H1 (cell line): ENCODE measurements around the gene HLA-DPB1. TPM values are rescaled to one million over a fixed set of nuclear protein-coding genes. Genes with fewer than 3 reads are reported as not detected.

Experiments
- CTCF ChIA-PET: fragments of 300-600 bp; sonication (Branson Sonifier 250); formaldehyde crosslinking; loops from one replicate; lab custom pipeline; 2021; ENCODE audit not compliant: partially characterized antibody; lab: Charles Lee
- POLR2A ChIA-PET: fragments of 300-600 bp; sonication (Branson Sonifier 250); formaldehyde crosslinking; loops from one replicate; lab custom pipeline; 2021; ENCODE audit warnings: inconsistent platforms; ENCODE audit not compliant: partially characterized antibody; lab: Charles Lee
- DNase-seq, 2 experiments: peaks; one replicate each; pipeline versions ENCODE4 v3.0.0 to v3.0.0-alpha.2; 2010 to 2022; ENCODE audit warnings: low spot score in 2 of 2, low read depth in 1 of 2, mixed read lengths in 1 of 2
- FAIRE-seq: peaks from 2 replicates; lab custom pipeline; 2011; peaks lifted over from hg19 to GRCh38; lab: Jason Lieb, UNC
- H2AFZ ChIP-seq: 2 replicates; pipeline ENCODE4 v1.8.1; 2012; ENCODE audit warnings: low read length, inconsistent platforms
- H2AK5ac ChIP-seq: 2 replicates; pipeline ENCODE4 v1.6.1; 2013; ENCODE audit warnings: low read depth, low read length
- H2BK120ac ChIP-seq: replicated peaks from 2 replicates; pipeline ENCODE3; 2013; ENCODE audit warnings: low read depth, low read length, inconsistent platforms
- H2BK12ac ChIP-seq: 2 replicates; pipeline ENCODE4 v1.6.1; 2013; ENCODE audit warnings: low read depth, low read length
- H2BK15ac ChIP-seq: 2 replicates; pipeline ENCODE4 v1.6.1; 2013; ENCODE audit warnings: low read length
- H2BK20ac ChIP-seq: 2 replicates; pipeline ENCODE4 v1.6.1; 2013; ENCODE audit warnings: low read length
- H2BK5ac ChIP-seq: 2 replicates; pipeline ENCODE4 v1.6.1; 2013; ENCODE audit warnings: low read depth, low read length
- H3K14ac ChIP-seq: 2 replicates; pipeline ENCODE4 v1.6.1; 2013; ENCODE audit warnings: inconsistent platforms; ENCODE audit not compliant: insufficient read length
- H3K18ac ChIP-seq: 2 replicates; pipeline ENCODE4 v1.6.1; 2013; ENCODE audit warnings: low read length; ENCODE audit errors: extremely low read depth
- H3K23ac ChIP-seq: 2 replicates; pipeline ENCODE4 v1.6.1; 2013; ENCODE audit warnings: inconsistent platforms; ENCODE audit not compliant: insufficient read length
- H3K23me2 ChIP-seq: 2 replicates; pipeline ENCODE4 v1.6.1; 2013; ENCODE audit warnings: low read depth, low read length
- H3K27ac ChIP-seq: 2 replicates; pipeline ENCODE4 v1.6.1; 2011; ENCODE audit warnings: low read depth, low read length, inconsistent platforms
- H3K27me3 ChIP-seq, 4 experiments: replicated peaks in 1 of 4; 1 replicate in 1 of 4; 2 replicates in 3 of 4; pipeline versions ENCODE4 v1.6.1 to v1.8.1; 2011 to 2013; ENCODE audit warnings: low read length in 3 of 4, mild to moderate bottlenecking in 3 of 4, inconsistent platforms in 2 of 4, mixed read lengths in 2 of 4, moderate library complexity in 1 of 4; ENCODE audit not compliant: control insufficient read depth in 3 of 4, insufficient read depth in 3 of 4; ENCODE audit errors: extremely low read depth in 1 of 4
- H3K36me3 ChIP-seq, 4 experiments: 2 replicates each; pipeline versions ENCODE4 v1.6.1 to v1.8.1; 2011 to 2013; ENCODE audit warnings: mild to moderate bottlenecking in 4 of 4, low read length in 3 of 4, moderate library complexity in 2 of 4, control low read depth in 1 of 4, inconsistent platforms in 1 of 4; ENCODE audit not compliant: insufficient read depth in 4 of 4, control insufficient read depth in 2 of 4
- H3K4ac ChIP-seq: replicated peaks from 2 replicates; pipeline ENCODE3; 2013; ENCODE audit warnings: low read length, low read depth, mixed read lengths, inconsistent platforms; ENCODE audit not compliant: insufficient read length
- H3K4me1 ChIP-seq, 4 experiments: replicated peaks in 1 of 4; 1 replicate in 1 of 4; 2 replicates in 3 of 4; pipeline versions ENCODE4 v1.6.1 to v1.8.1; 2011 to 2013; ENCODE audit warnings: low read length in 3 of 4, inconsistent platforms in 2 of 4, mixed read lengths in 1 of 4; ENCODE audit not compliant: insufficient read depth in 4 of 4, control insufficient read depth in 3 of 4
- H3K4me2 ChIP-seq, 2 experiments: 2 replicates each; pipeline versions ENCODE4 v1.6.1 to v1.8.1; 2011 to 2013; ENCODE audit warnings: low read depth in 2 of 2, low read length in 2 of 2, control low read depth in 1 of 2, inconsistent platforms in 1 of 2, mild to moderate bottlenecking in 1 of 2; ENCODE audit not compliant: insufficient read depth in 1 of 2
- H3K4me3 ChIP-seq, 4 experiments: fragments of 200-600, 300-600 bp in 1 of 4; sonication (generic), shearing (Covaris generic), sonication (Bioruptor Twin) in 1 of 4; 2 replicates each; pipeline versions ENCODE4 v1.5.1 to v1.8.1; 2011 to 2016; ENCODE audit warnings: low read length in 4 of 4, low read depth in 3 of 4, control low read depth in 2 of 4, inconsistent platforms in 2 of 4, mild to moderate bottlenecking in 2 of 4, mixed read lengths in 1 of 4, moderate library complexity in 1 of 4; ENCODE audit not compliant: insufficient read depth in 2 of 4; ENCODE audit errors: extremely low read depth in 1 of 4
- H3K56ac ChIP-seq: replicated peaks from 2 replicates; pipeline ENCODE3; 2013; ENCODE audit warnings: low read depth, mild to moderate bottlenecking, mixed read lengths, low read length, inconsistent platforms; ENCODE audit not compliant: insufficient read length
- H3K79me1 ChIP-seq: 2 replicates; pipeline ENCODE4 v1.6.1; 2013; ENCODE audit warnings: low read depth, low read length, control low read depth
- H3K79me2 ChIP-seq, 2 experiments: 2 replicates each; pipeline versions ENCODE4 v1.6.1 to v1.8.1; 2012 to 2013; ENCODE audit warnings: low read length in 2 of 2, mild to moderate bottlenecking in 2 of 2, inconsistent platforms in 1 of 2; ENCODE audit not compliant: insufficient read depth in 2 of 2, control insufficient read depth in 1 of 2
- H3K9ac ChIP-seq, 4 experiments: replicated peaks in 1 of 4; 1 replicate in 1 of 4; 2 replicates in 3 of 4; pipeline versions ENCODE4 v1.6.1 to v1.8.1; 2011 to 2013; ENCODE audit warnings: low read depth in 3 of 4, low read length in 3 of 4, control low read depth in 2 of 4, mild to moderate bottlenecking in 2 of 4, moderate library complexity in 2 of 4, inconsistent platforms in 1 of 4; ENCODE audit errors: extremely low read depth in 1 of 4
- H3K9me3 ChIP-seq, 2 experiments: 2 replicates each; pipeline versions ENCODE4 v1.6.1 to v1.8.1; 2012 to 2013; ENCODE audit warnings: mild to moderate bottlenecking in 2 of 2, moderate library complexity in 2 of 2, control low read depth in 1 of 2, inconsistent platforms in 1 of 2, low read depth in 1 of 2, low read length in 1 of 2, mixed read lengths in 1 of 2; ENCODE audit not compliant: insufficient read depth in 2 of 2
- H4K20me1 ChIP-seq, 2 experiments: replicated peaks in 1 of 2; 2 replicates each; pipeline versions ENCODE3 to v1.8.1; 2011 to 2013; ENCODE audit warnings: inconsistent platforms in 2 of 2, low read length in 2 of 2, mild to moderate bottlenecking in 1 of 2; ENCODE audit not compliant: insufficient read depth in 2 of 2, control insufficient read depth in 1 of 2
- H4K5ac ChIP-seq: 2 replicates; pipeline ENCODE4 v1.6.1; 2013; ENCODE audit warnings: low read length, low read depth, mixed read lengths, inconsistent platforms; ENCODE audit not compliant: insufficient read length
- H4K8ac ChIP-seq: 2 replicates; pipeline ENCODE4 v1.8.0; 2013; ENCODE audit warnings: mild to moderate bottlenecking, moderate library complexity, low read length, inconsistent platforms; ENCODE audit not compliant: insufficient read depth; ENCODE audit errors: extremely low read depth
- H4K91ac ChIP-seq: replicated peaks from 2 replicates; pipeline ENCODE3; 2013; ENCODE audit warnings: low read length, mixed read lengths, inconsistent platforms; ENCODE audit not compliant: insufficient read length
- GTF2F1 ChIP-seq: IDR thresholded peaks from 2 replicates; pipeline ENCODE4 v1.6.1; 2012; ENCODE audit warnings: low read depth, low read length, improper control_type of control experiment, borderline replicate concordance
- SAP30 ChIP-seq: fragments of 300-600 bp; sonication (generic); IDR thresholded peaks from 2 replicates; pipeline ENCODE4 v1.7.1; 2012; ENCODE audit warnings: low read length, moderate library complexity, mild to moderate bottlenecking, inconsistent platforms; ENCODE audit not compliant: insufficient read depth, insufficient replicate concordance
- YY1 ChIP-seq: IDR thresholded peaks from 2 replicates; pipeline ENCODE4 v1.6.1; 2011; ENCODE audit warnings: low read depth, mild to moderate bottlenecking, low read length
- WGBS, 2 experiments: shearing (Covaris generic) in 1 of 2; methylation state at CpG; one replicate each; pipeline versions ENCODE4 v1.1.6 to v1.1.7; 2013 to 2015; ENCODE audit warnings: low lambda C conversion rate in 2 of 2, mixed read lengths in 2 of 2, inconsistent platforms in 1 of 2, low coverage in 1 of 2, missing lambda C conversion rate in 1 of 2; ENCODE audit not compliant: insufficient replicate concordance in 2 of 2, insufficient coverage in 1 of 2, insufficient read length in 1 of 2; ENCODE audit errors: extremely low coverage in 1 of 2, missing lambda C conversion rate in 1 of 2; 5-methylcytosine and 5-hydroxymethylcytosine counted together
- polyA plus RNA-seq, 7 experiments: library from polyadenylated mRNA; depleted of rRNA in 3 of 7; stranded (reverse) in 5 of 7; unstranded in 2 of 7; fragments of >200 nt in 5 of 7; fragments of 200-250 nt in 2 of 7; gene quantifications; 1 replicate in 5 of 7; 2 replicates in 1 of 7; 4 replicates in 1 of 7; pipeline versions ENCODE4 v1.2.1 to v1.2.3, GENCODE V29; 2011 to 2013; ENCODE audit warnings: missing spikeins in 2 of 7, mixed read lengths in 2 of 7
- total RNA-seq: library from RNA; stranded (reverse); fragmentation: NEBNext Ultra II Directional; extraction: Animal tissue kit (Norgen Biotek cat#: 25700); gene quantifications from 2 replicates; pipeline ENCODE4 v1.2.1, GENCODE V29; 2021
- TF ChIP-seq, protein P1 (sequence below): IDR thresholded peaks from 2 replicates; pipeline ENCODE4 v1.6.1; 2011; ENCODE audit warnings: low read depth, mild to moderate bottlenecking, low read length; ENCODE audit not compliant: insufficient read depth

HLA-DPB1 gene
- total and polyA plus RNA-seq, 2 of the 8 experiments (the other 6 are each of a cell fraction or from before 2014, with no cell fraction given) = 32.3 to 58.8 TPM

DNA sequence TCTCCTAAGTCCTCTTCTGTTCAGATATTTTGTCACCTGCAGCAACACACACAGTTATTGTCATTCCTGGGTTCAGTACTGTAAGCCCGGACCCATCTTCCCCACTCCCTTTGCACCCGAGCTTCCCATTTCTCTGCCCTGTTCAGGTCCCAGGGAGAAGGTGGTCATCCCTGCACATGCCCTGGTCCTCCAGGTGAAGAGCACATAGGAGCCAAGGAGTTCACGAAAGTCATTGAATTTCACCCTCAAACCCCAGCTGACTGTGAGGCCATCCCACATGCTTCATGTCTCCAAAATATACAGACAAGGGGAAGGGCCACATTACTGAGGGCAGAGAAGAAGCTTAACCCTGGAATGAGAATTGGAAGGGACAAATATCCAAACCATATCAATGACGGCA lies 10.5 kb upstream of the HLA-DPB1 start:
- Histone ChIP-seq H3K4me3 (no peak overlapping the region), H2BK20ac (no peak overlapping the region), H3K79me2 (no peaks in the 10 kb centered on the region), H3K27me3 (no peaks in the 10 kb centered on the region), H4K91ac (no peak overlapping the region), H3K56ac (no peak overlapping the region), H3K4me1 (0 out of 7 replicates have a peak, but pooled peaks cover 0 to 2% (median 0%) of the 10 kb centered on the region in 4 experiments), H3K79me1 (no peaks in the 10 kb centered on the region), H2AK5ac (no peak overlapping the region), H4K8ac (no peak overlapping the region), H3K27ac (no peak overlapping the region), H4K20me1 (no peaks in the 10 kb centered on the region), H3K9ac (no peak overlapping the region), H3K9me3 (peaks cover 0 to 5% of the 10 kb centered on the region in 2 experiments; a peak in 2 of 4 replicates), H2BK5ac (no peak overlapping the region), H2BK120ac (no peak overlapping the region), H4K5ac (no peak overlapping the region), H3K36me3 (no peaks in the 10 kb centered on the region), H3K18ac (no peak overlapping the region), H2AFZ (no peak overlapping the region), H2BK12ac (no peak overlapping the region), H3K23ac (no peak overlapping the region), H3K14ac (no peak overlapping the region), H3K4ac (no peak overlapping the region), H2BK15ac (no peak overlapping the region), H3K4me2 (no peak overlapping the region), H3K23me2 (no peaks in the 10 kb centered on the region)
- FAIRE-seq (no peak), DNase-seq (no peak)
- ChIA-PET CTCF (interaction anchor here (0.8 to 2.8 kb wide), 5 partner anchors 10 to 61 kb away, joined by 3 to 10 read pairs (median 4); no protein-coding TSS in a partner anchor), POLR2A (interaction anchor here (1.2 kb wide), 1 partner anchor 15 kb away, joined by 8 read pairs; no protein-coding TSS in a partner anchor)
- TF ChIP-seq, protein P1, sequence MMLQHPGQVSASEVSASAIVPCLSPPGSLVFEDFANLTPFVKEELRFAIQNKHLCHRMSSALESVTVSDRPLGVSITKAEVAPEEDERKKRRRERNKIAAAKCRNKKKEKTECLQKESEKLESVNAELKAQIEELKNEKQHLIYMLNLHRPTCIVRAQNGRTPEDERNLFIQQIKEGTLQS = no peak
- no peak for TF ChIP-seq SAP30
- TF ChIP-seq YY1 = no peak
- TF ChIP-seq GTF2F1 = no peak
- 92% methylated on average over 4 of the region's 4 CpGs; no CpG with 5 or more reads in 1 of the 2 experiments for WGBS, 2 experiments
